HepG2 (cell line): ENCODE measurements around the gene GOLT1A. TPM values are rescaled to one million over a fixed set of nuclear protein-coding genes. Genes with fewer than 3 reads are reported as not detected.

ENCODE experiments used
- DR1 ChIP-seq: sonication (generic); formaldehyde crosslinking; IDR thresholded peaks from 2 replicates; pipeline ENCODE4 v1.8.0; 2021; ENCODE audit warnings: mild to moderate bottlenecking, missing genetic modification reagents, inconsistent platforms
- FOXP4 ChIP-seq: sonication (generic); formaldehyde crosslinking; IDR thresholded peaks from 2 replicates; pipeline ENCODE4 v1.4.0; 2020; ENCODE audit warnings: missing genetic modification reagents
- GTF3A ChIP-seq: sonication (generic); formaldehyde crosslinking; conservative IDR thresholded peaks from 2 replicates; pipeline ENCODE4 v1.4.0; 2020; ENCODE audit warnings: mild to moderate bottlenecking, missing genetic modification reagents
- KDM2A ChIP-seq: sonication (generic); formaldehyde crosslinking; IDR thresholded peaks from 2 replicates; pipeline ENCODE4 v1.4.0; 2020; ENCODE audit warnings: low read depth, missing genetic modification reagents, borderline replicate concordance
- KLF6 ChIP-seq: IDR thresholded peaks from 2 replicates; pipeline ENCODE4 v1.8.0; 2016; ENCODE audit warnings: missing biosample characterization, missing genetic modification reagents
- KLF9 ChIP-seq: IDR thresholded peaks from 2 replicates; pipeline ENCODE4 v1.6.1; 2016; ENCODE audit warnings: low read depth
- MEF2D ChIP-seq: sonication (generic); formaldehyde crosslinking; IDR thresholded peaks from 2 replicates; pipeline ENCODE4 v1.5.1; 2020; ENCODE audit warnings: mild to moderate bottlenecking, missing genetic modification reagents
- NFIB ChIP-seq: sonication (generic); formaldehyde crosslinking; IDR thresholded peaks from 2 replicates; pipeline ENCODE4 v1.9.0; 2021; ENCODE audit warnings: missing genetic modification reagents, mild to moderate bottlenecking, borderline replicate concordance
- PHB2 ChIP-seq: fragments of 450-650 bp; IDR thresholded peaks from 2 replicates; pipeline ENCODE4 v1.6.1; 2018; ENCODE audit not compliant: partially characterized antibody
- SATB2 ChIP-seq: sonication (generic); formaldehyde crosslinking; IDR thresholded peaks from 2 replicates; pipeline ENCODE4 v1.5.0; 2020; ENCODE audit warnings: missing genetic modification reagents
- TAF1 ChIP-seq: sonication (generic); formaldehyde crosslinking; IDR thresholded peaks from 2 replicates; pipeline ENCODE4 v1.4.0; 2020; ENCODE audit warnings: missing genetic modification reagents
- ZFYVE20 ChIP-seq: sonication (generic); formaldehyde crosslinking; IDR thresholded peaks from 2 replicates; pipeline ENCODE4 v1.8.0; 2023; ENCODE audit warnings: low read depth, mild to moderate bottlenecking, moderate library complexity, missing genetic modification reagents, borderline replicate concordance
- ZNF235 ChIP-seq: sonication (generic); formaldehyde crosslinking; IDR thresholded peaks from 2 replicates; pipeline ENCODE4 v1.8.1; 2023; ENCODE audit warnings: mild to moderate bottlenecking, missing genetic modification reagents, borderline replicate concordance
- ZNF256 ChIP-seq: sonication (generic); formaldehyde crosslinking; conservative IDR thresholded peaks from 2 replicates; pipeline ENCODE4 v1.4.0; 2020; ENCODE audit warnings: missing genetic modification reagents
- ZNF562 ChIP-seq: sonication (generic); formaldehyde crosslinking; IDR thresholded peaks from 2 replicates; pipeline ENCODE4 v1.8.0; 2022; ENCODE audit warnings: missing genetic modification reagents, borderline replicate concordance
- ZNF660 ChIP-seq: sonication (generic); formaldehyde crosslinking; IDR thresholded peaks from 2 replicates; pipeline ENCODE4 v1.5.1; 2020; ENCODE audit warnings: mild to moderate bottlenecking, low read depth, missing genetic modification reagents, borderline replicate concordance
- ZNF746 ChIP-seq: sonication (generic); formaldehyde crosslinking; IDR thresholded peaks from 2 replicates; pipeline ENCODE4 v1.8.0; 2022; ENCODE audit warnings: mild to moderate bottlenecking, missing genetic modification reagents
- ZNF780A ChIP-seq: sonication (generic); formaldehyde crosslinking; IDR thresholded peaks from 2 replicates; pipeline ENCODE4 v1.8.0; 2022; ENCODE audit warnings: mild to moderate bottlenecking, missing genetic modification reagents, moderate library complexity
- ZSCAN21 ChIP-seq: sonication (generic); formaldehyde crosslinking; IDR thresholded peaks from 2 replicates; pipeline ENCODE4 v1.8.0; 2022; ENCODE audit warnings: mild to moderate bottlenecking, missing genetic modification reagents, moderate library complexity, borderline replicate concordance
- polyA plus RNA-seq, 8 experiments: library from polyadenylated mRNA; depleted of rRNA in 3 of 8; stranded (reverse) in 7 of 8; unstranded in 1 of 8; fragments of >200 nt; fragmentation: Illumina TruSeq in 4 of 8; extraction: Trizol in 4 of 8; gene quantifications; 2 replicates each; pipeline versions ENCODE4 v1.2.1 to v1.2.3, GENCODE V29; 2011 to 2016; ENCODE audit warnings: low read depth in 4 of 8, missing spikeins in 1 of 8, mixed read lengths in 1 of 8; ENCODE audit not compliant: insufficient read depth in 1 of 8
- total RNA-seq, 5 experiments: library from RNA; depleted of rRNA; stranded (reverse); fragments of >200 nt; fragmentation: Illumina TruSeq; extraction: Trizol; gene quantifications; 2 replicates each; pipeline ENCODE4 v1.2.3, GENCODE V29; 2016; ENCODE audit warnings: low read depth in 1 of 5
- TF ChIP-seq, protein P1 (sequence below): sonication (generic); formaldehyde crosslinking; IDR thresholded peaks from 2 replicates; pipeline ENCODE4 v1.4.0; 2020; ENCODE audit warnings: mild to moderate bottlenecking, missing genetic modification reagents
- TF ChIP-seq, protein P2 (sequence below): sonication (generic); formaldehyde crosslinking; IDR thresholded peaks from 2 replicates; pipeline ENCODE4 v1.4.0; 2020; ENCODE audit warnings: missing genetic modification reagents

GOLT1A gene
- total and polyA plus RNA-seq, 2 of the 13 experiments (the other 11 are each of a cell fraction or from before 2014, with no cell fraction given), result 25.8 to 28.0 TPM

GRCh38 chr1:204213668-204214662, at the start of gene GOLT1A (continued):
- TF ChIP-seq, protein P1, sequence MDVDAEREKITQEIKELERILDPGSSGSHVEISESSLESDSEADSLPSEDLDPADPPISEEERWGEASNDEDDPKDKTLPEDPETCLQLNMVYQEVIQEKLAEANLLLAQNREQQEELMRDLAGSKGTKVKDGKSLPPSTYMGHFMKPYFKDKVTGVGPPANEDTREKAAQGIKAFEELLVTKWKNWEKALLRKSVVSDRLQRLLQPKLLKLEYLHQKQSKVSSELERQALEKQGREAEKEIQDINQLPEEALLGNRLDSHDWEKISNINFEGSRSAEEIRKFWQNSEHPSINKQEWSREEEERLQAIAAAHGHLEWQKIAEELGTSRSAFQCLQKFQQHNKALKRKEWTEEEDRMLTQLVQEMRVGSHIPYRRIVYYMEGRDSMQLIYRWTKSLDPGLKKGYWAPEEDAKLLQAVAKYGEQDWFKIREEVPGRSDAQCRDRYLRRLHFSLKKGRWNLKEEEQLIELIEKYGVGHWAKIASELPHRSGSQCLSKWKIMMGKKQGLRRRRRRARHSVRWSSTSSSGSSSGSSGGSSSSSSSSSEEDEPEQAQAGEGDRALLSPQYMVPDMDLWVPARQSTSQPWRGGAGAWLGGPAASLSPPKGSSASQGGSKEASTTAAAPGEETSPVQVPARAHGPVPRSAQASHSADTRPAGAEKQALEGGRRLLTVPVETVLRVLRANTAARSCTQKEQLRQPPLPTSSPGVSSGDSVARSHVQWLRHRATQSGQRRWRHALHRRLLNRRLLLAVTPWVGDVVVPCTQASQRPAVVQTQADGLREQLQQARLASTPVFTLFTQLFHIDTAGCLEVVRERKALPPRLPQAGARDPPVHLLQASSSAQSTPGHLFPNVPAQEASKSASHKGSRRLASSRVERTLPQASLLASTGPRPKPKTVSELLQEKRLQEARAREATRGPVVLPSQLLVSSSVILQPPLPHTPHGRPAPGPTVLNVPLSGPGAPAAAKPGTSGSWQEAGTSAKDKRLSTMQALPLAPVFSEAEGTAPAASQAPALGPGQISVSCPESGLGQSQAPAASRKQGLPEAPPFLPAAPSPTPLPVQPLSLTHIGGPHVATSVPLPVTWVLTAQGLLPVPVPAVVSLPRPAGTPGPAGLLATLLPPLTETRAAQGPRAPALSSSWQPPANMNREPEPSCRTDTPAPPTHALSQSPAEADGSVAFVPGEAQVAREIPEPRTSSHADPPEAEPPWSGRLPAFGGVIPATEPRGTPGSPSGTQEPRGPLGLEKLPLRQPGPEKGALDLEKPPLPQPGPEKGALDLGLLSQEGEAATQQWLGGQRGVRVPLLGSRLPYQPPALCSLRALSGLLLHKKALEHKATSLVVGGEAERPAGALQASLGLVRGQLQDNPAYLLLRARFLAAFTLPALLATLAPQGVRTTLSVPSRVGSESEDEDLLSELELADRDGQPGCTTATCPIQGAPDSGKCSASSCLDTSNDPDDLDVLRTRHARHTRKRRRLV (CRISPR knock-in tag), result peak; percentile 88
- TF ChIP-seq ZFYVE20 (CRISPR knock-in tag), result no peak
- no peak for TF ChIP-seq NFIB
- TF ChIP-seq, protein P2, sequence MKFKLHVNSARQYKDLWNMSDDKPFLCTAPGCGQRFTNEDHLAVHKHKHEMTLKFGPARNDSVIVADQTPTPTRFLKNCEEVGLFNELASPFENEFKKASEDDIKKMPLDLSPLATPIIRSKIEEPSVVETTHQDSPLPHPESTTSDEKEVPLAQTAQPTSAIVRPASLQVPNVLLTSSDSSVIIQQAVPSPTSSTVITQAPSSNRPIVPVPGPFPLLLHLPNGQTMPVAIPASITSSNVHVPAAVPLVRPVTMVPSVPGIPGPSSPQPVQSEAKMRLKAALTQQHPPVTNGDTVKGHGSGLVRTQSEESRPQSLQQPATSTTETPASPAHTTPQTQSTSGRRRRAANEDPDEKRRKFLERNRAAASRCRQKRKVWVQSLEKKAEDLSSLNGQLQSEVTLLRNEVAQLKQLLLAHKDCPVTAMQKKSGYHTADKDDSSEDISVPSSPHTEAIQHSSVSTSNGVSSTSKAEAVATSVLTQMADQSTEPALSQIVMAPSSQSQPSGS (CRISPR knock-in tag), result no peak
- TF ChIP-seq ZNF235, result peak; percentile 88; the same call in 1 of the 2 replicates
- TF ChIP-seq PHB2, result no peak
- TF ChIP-seq ZSCAN21 (CRISPR knock-in tag), result peak; percentile 61
- no peak for TF ChIP-seq SATB2 (CRISPR knock-in tag)
- peak; percentile 52 for TF ChIP-seq TAF1
- no peak for TF ChIP-seq ZNF780A (CRISPR knock-in tag)
- peak; percentile 75 for TF ChIP-seq KDM2A (CRISPR knock-in tag)
- TF ChIP-seq MEF2D (CRISPR knock-in tag), result peak; percentile 93
- 0 out of 2 replicates have a peak, but pooled peaks have one; percentile 54 for TF ChIP-seq ZNF256 (CRISPR knock-in tag)
- peak; percentile 78 for TF ChIP-seq FOXP4
- TF ChIP-seq GTF3A (CRISPR knock-in tag), result peak; percentile 75; the same call in 1 of the 2 replicates
- peak; percentile 93 for TF ChIP-seq KLF6 (CRISPR knock-in tag)
- TF ChIP-seq ZNF746 (CRISPR knock-in tag), result 0 out of 2 replicates have a peak, but pooled peaks have one; percentile 13
- no peak for TF ChIP-seq ZNF660
- peak; percentile 70; the same call in 1 of the 2 replicates for TF ChIP-seq DR1
- TF ChIP-seq ZNF562 (CRISPR knock-in tag), result no peak
- TF ChIP-seq KLF9 (CRISPR knock-in tag), result peak; percentile 83; the same call in 1 of the 2 replicates
